Tracheal epithelial cell (primary cell): ENCODE data around the gene DGKK. TPM values are rescaled to one million over a fixed set of nuclear protein-coding genes. Genes with fewer than 3 reads are reported as not detected.

ENCODE experiments used
- total RNA-seq: library from RNA; depleted of rRNA; stranded (reverse); fragments of >200 nt; gene quantifications from 2 replicates; pipeline ENCODE4 v1.2.1, GENCODE V29; 2014

DGKK gene, protein sequence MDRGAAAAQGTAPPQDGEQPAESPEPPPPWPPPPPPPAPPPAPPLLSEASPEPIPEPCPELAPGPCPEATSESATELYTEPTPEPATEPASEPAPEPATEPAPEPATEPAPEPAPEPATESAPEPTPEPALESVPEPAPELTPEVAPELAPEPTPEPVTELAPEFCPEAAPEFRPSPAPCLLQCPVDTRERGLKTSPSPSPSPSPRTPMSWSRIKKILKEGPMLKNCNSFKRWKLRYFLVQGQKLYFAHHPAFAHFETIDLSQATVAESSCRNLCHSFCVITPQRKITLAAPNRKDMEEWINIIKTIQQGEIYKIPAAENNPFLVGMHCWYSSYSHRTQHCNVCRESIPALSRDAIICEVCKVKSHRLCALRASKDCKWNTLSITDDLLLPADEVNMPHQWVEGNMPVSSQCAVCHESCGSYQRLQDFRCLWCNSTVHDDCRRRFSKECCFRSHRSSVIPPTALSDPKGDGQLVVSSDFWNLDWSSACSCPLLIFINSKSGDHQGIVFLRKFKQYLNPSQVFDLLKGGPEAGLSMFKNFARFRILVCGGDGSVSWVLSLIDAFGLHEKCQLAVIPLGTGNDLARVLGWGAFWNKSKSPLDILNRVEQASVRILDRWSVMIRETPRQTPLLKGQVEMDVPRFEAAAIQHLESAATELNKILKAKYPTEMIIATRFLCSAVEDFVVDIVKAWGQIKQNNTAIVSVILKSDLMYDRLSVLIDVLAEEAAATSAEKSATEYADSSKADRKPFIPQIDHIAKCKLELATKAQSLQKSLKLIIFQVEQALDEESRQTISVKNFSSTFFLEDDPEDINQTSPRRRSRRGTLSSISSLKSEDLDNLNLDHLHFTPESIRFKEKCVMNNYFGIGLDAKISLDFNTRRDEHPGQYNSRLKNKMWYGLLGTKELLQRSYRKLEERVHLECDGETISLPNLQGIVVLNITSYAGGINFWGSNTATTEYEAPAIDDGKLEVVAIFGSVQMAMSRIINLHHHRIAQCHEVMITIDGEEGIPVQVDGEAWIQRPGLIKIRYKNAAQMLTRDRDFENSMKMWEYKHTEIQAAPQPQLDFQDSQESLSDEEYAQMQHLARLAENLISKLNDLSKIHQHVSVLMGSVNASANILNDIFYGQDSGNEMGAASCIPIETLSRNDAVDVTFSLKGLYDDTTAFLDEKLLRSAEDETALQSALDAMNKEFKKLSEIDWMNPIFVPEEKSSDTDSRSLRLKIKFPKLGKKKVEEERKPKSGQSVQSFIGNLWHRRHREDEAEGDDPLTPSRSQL
- not detected in 2 replicates for total RNA-seq

DNA sequence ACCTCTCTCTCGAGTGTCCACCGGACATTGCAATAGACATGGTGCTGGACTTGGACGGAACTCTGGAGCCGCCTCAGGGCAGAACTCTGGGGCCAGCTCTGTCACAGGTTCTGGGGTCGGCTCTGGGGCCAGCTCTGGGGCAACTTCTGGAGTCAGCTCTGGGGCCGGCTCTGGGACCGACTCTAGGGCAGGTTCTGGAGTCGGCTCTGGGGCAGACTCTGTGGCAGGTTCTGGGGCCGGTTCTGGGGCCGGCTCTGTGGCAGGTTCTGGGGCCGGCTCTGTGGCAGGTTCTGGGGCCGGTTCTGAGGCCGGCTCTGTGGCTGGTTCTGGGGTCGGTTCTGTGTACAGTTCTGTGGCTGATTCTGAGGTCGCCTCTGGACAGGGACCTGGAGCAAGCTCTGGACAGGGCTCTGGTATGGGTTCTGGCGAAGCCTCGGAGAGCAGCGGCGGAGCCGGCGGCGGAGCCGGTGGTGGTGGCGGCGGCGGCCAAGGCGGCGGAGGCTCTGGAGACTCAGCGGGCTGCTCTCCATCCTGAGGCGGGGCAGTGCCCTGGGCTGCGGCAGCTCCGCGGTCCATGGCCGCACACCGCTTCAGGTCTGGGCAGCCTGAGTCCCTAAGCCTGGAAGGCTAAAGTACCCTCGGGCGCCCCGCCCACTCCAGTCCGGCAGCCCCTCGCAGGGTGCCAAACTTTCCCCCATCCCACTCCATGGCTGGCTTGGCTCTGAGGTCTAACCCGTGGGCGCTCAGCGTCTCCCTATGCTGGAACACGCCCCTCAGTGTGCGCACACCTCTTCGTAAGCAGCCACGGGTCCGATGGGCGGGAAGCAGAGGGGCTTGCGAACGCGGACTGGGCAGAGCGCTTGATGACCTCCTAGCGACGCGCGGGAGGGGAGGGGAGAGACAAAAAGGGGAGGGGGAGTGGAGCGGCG lies at the start of gene DGKK:
TSS of gene DGKK (minus strand) at position 723 of the 929 bp plus-strand sequence. CDS start at position 576, 147 bp downstream.

